H1 (cell line): ENCODE measurements around the gene OR5AU1. TPM values are rescaled to one million over a fixed set of nuclear protein-coding genes. Genes with fewer than 3 reads are reported as not detected.

Source experiments
- CTCF ChIA-PET: fragments of 300-600 bp; sonication (Branson Sonifier 250); formaldehyde crosslinking; loops from one replicate; lab custom pipeline; 2021; ENCODE audit not compliant: partially characterized antibody; lab: Charles Lee
- POLR2A ChIA-PET: fragments of 300-600 bp; sonication (Branson Sonifier 250); formaldehyde crosslinking; loops from one replicate; lab custom pipeline; 2021; ENCODE audit warnings: inconsistent platforms; ENCODE audit not compliant: partially characterized antibody; lab: Charles Lee
- DNase-seq, 2 experiments: peaks; one replicate each; pipeline versions ENCODE4 v3.0.0 to v3.0.0-alpha.2; 2010 to 2022; ENCODE audit warnings: low spot score in 2 of 2, low read depth in 1 of 2, mixed read lengths in 1 of 2
- FAIRE-seq: peaks from 2 replicates; lab custom pipeline; 2011; peaks lifted over from hg19 to GRCh38; lab: Jason Lieb, UNC
- H2AFZ ChIP-seq: 2 replicates; pipeline ENCODE4 v1.8.1; 2012; ENCODE audit warnings: low read length, inconsistent platforms
- H2AK5ac ChIP-seq: 2 replicates; pipeline ENCODE4 v1.6.1; 2013; ENCODE audit warnings: low read depth, low read length
- H2BK120ac ChIP-seq: replicated peaks from 2 replicates; pipeline ENCODE3; 2013; ENCODE audit warnings: low read depth, low read length, inconsistent platforms
- H2BK12ac ChIP-seq: 2 replicates; pipeline ENCODE4 v1.6.1; 2013; ENCODE audit warnings: low read depth, low read length
- H2BK15ac ChIP-seq: 2 replicates; pipeline ENCODE4 v1.6.1; 2013; ENCODE audit warnings: low read length
- H2BK20ac ChIP-seq: 2 replicates; pipeline ENCODE4 v1.6.1; 2013; ENCODE audit warnings: low read length
- H2BK5ac ChIP-seq: 2 replicates; pipeline ENCODE4 v1.6.1; 2013; ENCODE audit warnings: low read depth, low read length
- H3K14ac ChIP-seq: 2 replicates; pipeline ENCODE4 v1.6.1; 2013; ENCODE audit warnings: inconsistent platforms; ENCODE audit not compliant: insufficient read length
- H3K18ac ChIP-seq: 2 replicates; pipeline ENCODE4 v1.6.1; 2013; ENCODE audit warnings: low read length; ENCODE audit errors: extremely low read depth
- H3K23ac ChIP-seq: 2 replicates; pipeline ENCODE4 v1.6.1; 2013; ENCODE audit warnings: inconsistent platforms; ENCODE audit not compliant: insufficient read length
- H3K23me2 ChIP-seq: 2 replicates; pipeline ENCODE4 v1.6.1; 2013; ENCODE audit warnings: low read depth, low read length
- H3K27ac ChIP-seq: 2 replicates; pipeline ENCODE4 v1.6.1; 2011; ENCODE audit warnings: low read depth, low read length, inconsistent platforms
- H3K27me3 ChIP-seq, 4 experiments: replicated peaks in 1 of 4; 1 replicate in 1 of 4; 2 replicates in 3 of 4; pipeline versions ENCODE4 v1.6.1 to v1.8.1; 2011 to 2013; ENCODE audit warnings: low read length in 3 of 4, mild to moderate bottlenecking in 3 of 4, inconsistent platforms in 2 of 4, mixed read lengths in 2 of 4, moderate library complexity in 1 of 4; ENCODE audit not compliant: control insufficient read depth in 3 of 4, insufficient read depth in 3 of 4; ENCODE audit errors: extremely low read depth in 1 of 4
- H3K36me3 ChIP-seq, 4 experiments: 2 replicates each; pipeline versions ENCODE4 v1.6.1 to v1.8.1; 2011 to 2013; ENCODE audit warnings: mild to moderate bottlenecking in 4 of 4, low read length in 3 of 4, moderate library complexity in 2 of 4, control low read depth in 1 of 4, inconsistent platforms in 1 of 4; ENCODE audit not compliant: insufficient read depth in 4 of 4, control insufficient read depth in 2 of 4
- H3K4ac ChIP-seq: replicated peaks from 2 replicates; pipeline ENCODE3; 2013; ENCODE audit warnings: low read length, low read depth, mixed read lengths, inconsistent platforms; ENCODE audit not compliant: insufficient read length
- H3K4me1 ChIP-seq, 4 experiments: replicated peaks in 1 of 4; 1 replicate in 1 of 4; 2 replicates in 3 of 4; pipeline versions ENCODE4 v1.6.1 to v1.8.1; 2011 to 2013; ENCODE audit warnings: low read length in 3 of 4, inconsistent platforms in 2 of 4, mixed read lengths in 1 of 4; ENCODE audit not compliant: insufficient read depth in 4 of 4, control insufficient read depth in 3 of 4
- H3K4me2 ChIP-seq, 2 experiments: 2 replicates each; pipeline versions ENCODE4 v1.6.1 to v1.8.1; 2011 to 2013; ENCODE audit warnings: low read depth in 2 of 2, low read length in 2 of 2, control low read depth in 1 of 2, inconsistent platforms in 1 of 2, mild to moderate bottlenecking in 1 of 2; ENCODE audit not compliant: insufficient read depth in 1 of 2
- H3K4me3 ChIP-seq, 4 experiments: fragments of 200-600, 300-600 bp in 1 of 4; sonication (generic), shearing (Covaris generic), sonication (Bioruptor Twin) in 1 of 4; 2 replicates each; pipeline versions ENCODE4 v1.5.1 to v1.8.1; 2011 to 2016; ENCODE audit warnings: low read length in 4 of 4, low read depth in 3 of 4, control low read depth in 2 of 4, inconsistent platforms in 2 of 4, mild to moderate bottlenecking in 2 of 4, mixed read lengths in 1 of 4, moderate library complexity in 1 of 4; ENCODE audit not compliant: insufficient read depth in 2 of 4; ENCODE audit errors: extremely low read depth in 1 of 4
- H3K56ac ChIP-seq: replicated peaks from 2 replicates; pipeline ENCODE3; 2013; ENCODE audit warnings: low read depth, mild to moderate bottlenecking, mixed read lengths, low read length, inconsistent platforms; ENCODE audit not compliant: insufficient read length
- H3K79me1 ChIP-seq: 2 replicates; pipeline ENCODE4 v1.6.1; 2013; ENCODE audit warnings: low read depth, low read length, control low read depth
- H3K79me2 ChIP-seq, 2 experiments: 2 replicates each; pipeline versions ENCODE4 v1.6.1 to v1.8.1; 2012 to 2013; ENCODE audit warnings: low read length in 2 of 2, mild to moderate bottlenecking in 2 of 2, inconsistent platforms in 1 of 2; ENCODE audit not compliant: insufficient read depth in 2 of 2, control insufficient read depth in 1 of 2
- H3K9ac ChIP-seq, 4 experiments: replicated peaks in 1 of 4; 1 replicate in 1 of 4; 2 replicates in 3 of 4; pipeline versions ENCODE4 v1.6.1 to v1.8.1; 2011 to 2013; ENCODE audit warnings: low read depth in 3 of 4, low read length in 3 of 4, control low read depth in 2 of 4, mild to moderate bottlenecking in 2 of 4, moderate library complexity in 2 of 4, inconsistent platforms in 1 of 4; ENCODE audit errors: extremely low read depth in 1 of 4
- H3K9me3 ChIP-seq, 2 experiments: 2 replicates each; pipeline versions ENCODE4 v1.6.1 to v1.8.1; 2012 to 2013; ENCODE audit warnings: mild to moderate bottlenecking in 2 of 2, moderate library complexity in 2 of 2, control low read depth in 1 of 2, inconsistent platforms in 1 of 2, low read depth in 1 of 2, low read length in 1 of 2, mixed read lengths in 1 of 2; ENCODE audit not compliant: insufficient read depth in 2 of 2
- H4K20me1 ChIP-seq, 2 experiments: replicated peaks in 1 of 2; 2 replicates each; pipeline versions ENCODE3 to v1.8.1; 2011 to 2013; ENCODE audit warnings: inconsistent platforms in 2 of 2, low read length in 2 of 2, mild to moderate bottlenecking in 1 of 2; ENCODE audit not compliant: insufficient read depth in 2 of 2, control insufficient read depth in 1 of 2
- H4K5ac ChIP-seq: 2 replicates; pipeline ENCODE4 v1.6.1; 2013; ENCODE audit warnings: low read length, low read depth, mixed read lengths, inconsistent platforms; ENCODE audit not compliant: insufficient read length
- H4K8ac ChIP-seq: 2 replicates; pipeline ENCODE4 v1.8.0; 2013; ENCODE audit warnings: mild to moderate bottlenecking, moderate library complexity, low read length, inconsistent platforms; ENCODE audit not compliant: insufficient read depth; ENCODE audit errors: extremely low read depth
- H4K91ac ChIP-seq: replicated peaks from 2 replicates; pipeline ENCODE3; 2013; ENCODE audit warnings: low read length, mixed read lengths, inconsistent platforms; ENCODE audit not compliant: insufficient read length
- FOSL1 ChIP-seq: IDR thresholded peaks from 2 replicates; pipeline ENCODE4 v1.6.1; 2011; ENCODE audit warnings: mild to moderate bottlenecking, low read depth, low read length, moderate library complexity; ENCODE audit not compliant: insufficient read depth
- POLR2AphosphoS5 ChIP-seq: IDR thresholded peaks from 2 replicates; pipeline ENCODE4 v1.6.1; 2011; ENCODE audit warnings: low read depth, low read length
- POU5F1 ChIP-seq: IDR thresholded peaks from 2 replicates; pipeline ENCODE4 v1.6.1; 2011; ENCODE audit warnings: low read depth, mild to moderate bottlenecking, low read length, moderate library complexity
- WGBS, 2 experiments: shearing (Covaris generic) in 1 of 2; methylation state at CpG; one replicate each; pipeline versions ENCODE4 v1.1.6 to v1.1.7; 2013 to 2015; ENCODE audit warnings: low lambda C conversion rate in 2 of 2, mixed read lengths in 2 of 2, inconsistent platforms in 1 of 2, low coverage in 1 of 2, missing lambda C conversion rate in 1 of 2; ENCODE audit not compliant: insufficient replicate concordance in 2 of 2, insufficient coverage in 1 of 2, insufficient read length in 1 of 2; ENCODE audit errors: extremely low coverage in 1 of 2, missing lambda C conversion rate in 1 of 2; 5-methylcytosine and 5-hydroxymethylcytosine counted together
- polyA plus RNA-seq, 7 experiments: library from polyadenylated mRNA; depleted of rRNA in 3 of 7; stranded (reverse) in 5 of 7; unstranded in 2 of 7; fragments of >200 nt in 5 of 7; fragments of 200-250 nt in 2 of 7; gene quantifications; 1 replicate in 5 of 7; 2 replicates in 1 of 7; 4 replicates in 1 of 7; pipeline versions ENCODE4 v1.2.1 to v1.2.3, GENCODE V29; 2011 to 2013; ENCODE audit warnings: missing spikeins in 2 of 7, mixed read lengths in 2 of 7
- total RNA-seq: library from RNA; stranded (reverse); fragmentation: NEBNext Ultra II Directional; extraction: Animal tissue kit (Norgen Biotek cat#: 25700); gene quantifications from 2 replicates; pipeline ENCODE4 v1.2.1, GENCODE V29; 2021

OR5AU1 gene
- total and polyA plus RNA-seq, 2 of the 8 experiments (the other 6 are each of a cell fraction or from before 2014, with no cell fraction given) = not detected

DNA sequence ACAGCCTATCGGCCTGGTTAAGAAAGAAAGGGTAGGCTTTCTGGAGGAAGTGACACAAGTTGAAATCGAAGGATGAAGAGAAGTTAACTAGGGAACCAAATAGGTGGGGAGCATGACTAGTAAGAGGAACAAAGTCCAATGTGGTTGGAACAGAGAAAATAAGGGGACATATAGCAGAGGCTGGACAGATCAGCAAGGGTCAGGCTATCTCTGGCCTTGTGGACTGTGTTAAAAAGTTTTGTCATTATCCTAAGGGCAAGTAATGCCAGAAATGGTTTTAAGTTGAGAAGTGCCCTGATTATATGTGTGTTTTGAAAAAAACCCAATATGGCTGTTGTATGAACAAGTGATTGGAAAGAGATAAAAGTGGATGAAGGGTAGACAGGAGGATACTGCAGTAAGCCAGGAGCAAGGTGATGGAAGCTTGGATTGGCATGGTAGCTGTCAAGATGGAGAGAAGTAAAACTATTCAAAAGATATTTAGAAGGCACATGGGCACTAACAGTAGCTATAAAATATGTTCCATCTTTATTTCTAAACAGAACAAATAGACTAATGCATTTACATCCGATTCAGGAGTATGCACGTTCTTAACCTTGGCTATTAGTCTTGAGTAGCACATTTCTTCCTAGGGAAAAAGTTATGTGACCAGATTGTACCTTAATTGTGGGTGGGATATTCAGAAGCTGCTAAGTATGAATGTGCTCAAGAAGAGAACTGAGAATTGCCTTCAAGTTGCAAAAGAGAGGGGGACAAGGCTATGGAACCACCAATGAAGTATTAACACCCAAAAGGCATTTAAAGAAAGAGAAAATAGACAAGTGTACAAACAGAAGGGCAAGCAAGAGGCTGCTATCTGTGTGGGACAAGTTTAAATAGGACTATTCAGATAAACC is 46.8 kb upstream of the OR5AU1 start:
- 0 out of 2 replicates have a peak, but pooled peaks cover 3% of the 10 kb centered on the region for H3K79me1 ChIP-seq
- POLR2A ChIA-PET = interaction anchor here (0.6 to 7.6 kb wide), 19 partner anchors 9 to 1734 kb away, joined by 3 to 101 read pairs (median 3); partner anchors contain the start of genes ARHGEF40 and HNRNPC
- H2AFZ ChIP-seq = no peak overlapping the region
- no peak overlapping the region for H3K4me2 ChIP-seq
- H2AK5ac ChIP-seq = no peak overlapping the region
- H3K23ac ChIP-seq = no peak overlapping the region
- H3K4me3 ChIP-seq = no peak overlapping the region
- H3K27me3 ChIP-seq = no peaks in the 10 kb centered on the region
- no peaks in the 10 kb centered on the region for H3K9me3 ChIP-seq
- no peaks in the 10 kb centered on the region for H3K23me2 ChIP-seq
- no peak overlapping the region for H3K27ac ChIP-seq
- CTCF ChIA-PET = no interaction called here
- no peak overlapping the region for H2BK120ac ChIP-seq
- H2BK12ac ChIP-seq = no peak overlapping the region
- H4K20me1 ChIP-seq = peaks cover 3 to 4% of the 10 kb centered on the region in 2 experiments
- H3K18ac ChIP-seq = no peak overlapping the region
- H2BK15ac ChIP-seq = no peak overlapping the region
- H3K36me3 ChIP-seq = peaks cover 0 to 19% (median 4%) of the 10 kb centered on the region in 4 experiments; a peak in 4 of 8 replicates
- H4K91ac ChIP-seq = no peak overlapping the region
- H3K9ac ChIP-seq = no peak overlapping the region
- no peak overlapping the region for H4K8ac ChIP-seq
- H3K79me2 ChIP-seq = no peaks in the 10 kb centered on the region
- no peak overlapping the region for H4K5ac ChIP-seq
- WGBS, 2 experiments = 85% methylated on average over 4 of the region's 4 CpGs; no CpG with 5 or more reads in 1 of the 2 experiments
- no peak for FAIRE-seq
- no peak overlapping the region for H3K14ac ChIP-seq
- peaks cover 0 to 9% (median 2%) of the 10 kb centered on the region in 4 experiments; a peak in 5 of 7 replicates for H3K4me1 ChIP-seq
- TF ChIP-seq POLR2AphosphoS5 = 0 out of 2 replicates have a peak, but pooled peaks have one; percentile 45
- no peak for TF ChIP-seq FOSL1
- no peak for TF ChIP-seq POU5F1
- TF ChIP-seq, all 59 proteins: peak for 1
- H3K4ac ChIP-seq = no peak overlapping the region
- H3K56ac ChIP-seq = no peak overlapping the region
- H2BK20ac ChIP-seq = no peak overlapping the region
- H2BK5ac ChIP-seq = no peak overlapping the region
- DNase-seq = no peak
